DMS53 treated with DMSO at 0.1 percent for 48 hours (cell line): ENCODE data around the gene ITPKB.

Experiments
- DNase-seq: peaks from one replicate; lab custom pipeline; 2025; ENCODE audit not compliant: unreplicated experiment; lab: John Stamatoyannopoulos, UW

Gene ITPKB

DNA sequence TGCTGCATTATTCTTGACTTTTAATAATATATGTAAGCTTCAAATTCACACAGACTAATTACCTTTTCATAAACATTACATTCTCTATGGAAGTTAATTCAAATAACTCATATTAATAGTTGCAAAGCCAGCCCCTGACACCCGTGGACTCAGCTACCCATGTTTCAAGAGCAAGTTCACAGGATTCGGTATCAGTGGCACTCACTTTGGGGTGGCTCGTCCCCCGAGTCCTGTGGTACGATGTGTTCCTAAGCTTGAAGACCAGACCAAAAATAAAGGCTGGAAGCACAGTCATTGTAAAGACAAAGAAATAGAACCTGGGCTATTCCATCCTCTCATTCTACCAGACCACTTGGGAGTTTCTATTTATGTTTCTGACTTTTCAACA, 70.9 kb downstream of the ITPKB start:
- no peak for DNase-seq

DNA sequence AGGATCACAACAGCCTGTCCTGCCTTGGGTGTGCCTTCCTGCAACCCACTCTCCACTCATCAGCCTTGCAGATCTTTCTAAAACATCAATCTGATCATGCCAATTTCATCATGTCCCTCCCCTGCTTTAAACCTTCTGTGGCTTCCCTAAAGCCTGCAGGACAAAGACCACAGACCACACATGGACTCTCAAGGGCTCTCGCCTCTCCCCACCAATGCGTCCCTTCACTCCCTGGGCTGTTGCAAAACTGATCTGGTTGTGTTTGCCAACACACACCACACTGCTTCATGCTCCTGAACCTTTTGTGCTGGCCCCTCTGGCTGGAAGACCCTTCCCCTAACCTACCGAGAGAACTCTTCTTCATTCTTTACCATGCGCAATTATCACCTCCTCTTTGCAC, 72.4 kb downstream of the ITPKB start:
- no peak for DNase-seq

DNA sequence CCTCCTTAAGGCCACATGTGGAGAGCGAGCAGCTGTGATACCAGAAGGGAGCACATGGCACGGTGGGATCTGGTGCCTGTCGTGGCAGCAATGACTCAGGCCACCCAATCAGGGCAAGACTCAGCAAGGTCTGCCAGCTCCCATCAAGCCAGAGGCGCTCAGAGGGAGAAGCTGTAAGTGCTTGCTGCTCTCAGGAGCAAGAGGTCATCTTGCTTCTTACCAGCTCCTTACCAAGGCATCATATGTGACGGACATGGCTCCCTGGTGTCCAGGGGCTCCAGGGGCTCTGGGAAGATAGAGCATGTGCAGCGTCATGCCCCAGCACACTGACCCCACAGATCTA, 72.9 kb downstream of the ITPKB start:
- DNase-seq: no peak

DNA sequence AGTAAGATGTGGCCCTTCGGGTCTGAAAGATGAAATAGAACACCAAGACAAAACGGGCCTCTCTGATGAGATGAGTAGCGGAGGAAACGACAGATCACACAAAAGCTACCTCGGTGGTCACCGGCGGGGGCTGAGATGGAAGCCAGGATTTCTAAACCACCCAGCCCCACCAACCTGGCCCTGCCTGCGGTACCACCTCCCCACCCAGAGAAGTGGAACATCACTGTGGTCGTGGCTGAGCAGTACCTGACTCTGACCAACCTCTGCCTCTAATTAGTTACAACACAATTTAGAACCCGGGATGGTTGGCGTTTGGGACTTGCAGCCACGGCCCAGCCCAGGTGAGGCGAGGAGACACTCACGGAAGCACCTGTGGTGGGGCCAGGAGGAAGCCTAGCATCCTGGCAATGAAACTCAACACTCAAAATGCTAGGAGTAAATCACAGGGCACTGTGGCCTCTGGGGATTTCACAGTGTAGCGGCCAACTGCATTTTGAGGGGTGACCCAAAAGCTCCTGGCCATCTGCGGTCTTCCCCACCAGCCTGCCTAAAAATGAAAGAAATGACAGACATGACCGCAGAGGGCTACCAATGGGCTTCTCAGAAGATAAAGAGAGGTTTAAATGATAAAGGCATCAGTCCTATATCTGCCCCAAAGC, 73.4 kb downstream of the ITPKB start:
- no peak for DNase-seq

DNA sequence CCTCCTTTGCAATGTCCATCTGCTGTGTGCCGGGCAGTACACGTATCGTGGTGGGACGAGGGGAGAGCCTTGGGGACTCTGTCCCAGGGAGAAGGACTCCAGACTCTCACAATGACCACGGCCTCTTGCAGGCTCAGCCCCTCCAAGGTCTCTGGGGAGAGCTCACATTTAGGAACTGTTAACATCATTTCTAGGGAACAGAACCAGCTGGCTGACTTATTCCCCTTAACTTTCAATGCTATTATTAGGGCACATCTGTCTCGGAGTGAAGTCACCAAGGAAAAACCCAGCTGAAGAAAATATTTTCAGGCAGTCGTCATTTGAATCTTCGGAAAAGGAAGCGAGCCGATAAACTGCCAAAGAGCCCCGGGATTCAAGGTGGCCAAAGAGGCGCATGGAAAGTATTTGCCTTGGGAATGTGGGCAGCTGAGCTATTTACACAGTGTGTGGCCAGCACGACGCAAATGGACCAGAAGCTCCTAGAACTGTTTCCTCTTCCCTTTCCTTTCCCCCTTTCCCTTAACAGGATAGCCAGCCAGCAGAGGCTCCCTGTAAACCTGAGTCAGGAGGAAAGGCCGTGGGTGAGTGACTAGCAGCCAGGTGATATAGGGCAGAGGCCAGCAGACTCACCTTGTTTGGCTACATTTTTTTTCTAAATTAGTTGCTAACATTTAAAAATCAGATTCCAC, 74.5 kb downstream of the ITPKB start:
- DNase-seq: no peak

DNA sequence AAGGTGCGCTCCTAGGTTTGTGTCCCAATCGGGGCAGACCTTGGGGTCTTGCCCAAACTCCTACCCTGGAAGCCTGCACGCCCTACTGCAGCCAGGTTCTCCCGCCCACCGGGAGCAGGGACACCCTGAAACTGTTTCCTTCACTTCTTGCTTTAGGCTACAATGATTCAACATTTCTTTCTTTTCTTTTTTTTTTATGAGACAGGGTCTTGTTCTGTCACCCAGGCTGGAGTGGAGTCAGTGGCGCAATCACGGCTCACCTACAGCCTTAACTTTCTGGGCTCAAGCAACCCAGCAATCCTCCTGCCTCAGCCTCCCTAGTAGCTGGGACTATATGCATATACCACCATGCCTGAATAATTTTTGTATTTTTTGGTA, 75.8 kb downstream of the ITPKB start:
- no peak for DNase-seq

DNA sequence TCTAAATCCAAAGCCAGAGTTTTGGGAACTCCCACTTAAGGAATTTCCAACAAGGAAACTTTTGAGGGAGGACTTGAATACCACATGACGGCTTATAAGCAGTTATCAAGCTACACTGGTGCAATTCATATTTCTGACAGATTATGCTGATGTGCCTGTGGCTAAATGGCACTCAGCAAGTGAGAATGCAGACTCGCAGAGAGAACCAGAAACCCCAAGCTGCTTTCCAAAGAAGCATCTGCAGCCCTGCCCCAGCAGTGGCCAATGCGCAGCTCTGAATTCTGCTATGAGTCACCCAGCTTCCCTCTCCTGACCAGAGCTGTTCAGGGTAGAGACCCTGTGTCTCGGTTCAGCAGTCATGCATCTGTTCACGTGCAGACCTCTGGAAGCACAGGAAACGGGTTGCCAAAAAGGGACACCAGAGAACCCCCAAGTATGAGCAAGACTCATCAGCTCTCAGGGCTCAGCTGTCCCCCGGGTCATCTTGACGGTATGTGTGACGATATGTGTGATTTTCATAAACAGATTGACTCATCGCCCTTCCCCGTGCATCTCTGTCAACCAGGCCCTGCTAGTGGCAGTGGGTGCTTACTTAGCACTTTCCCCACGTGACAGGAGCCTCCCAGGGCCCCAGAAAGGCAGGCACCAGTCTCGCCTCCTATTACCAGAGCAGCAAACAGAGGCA, 76.3 kb downstream of the ITPKB start:
- peak; percentile 94 for DNase-seq

DNA sequence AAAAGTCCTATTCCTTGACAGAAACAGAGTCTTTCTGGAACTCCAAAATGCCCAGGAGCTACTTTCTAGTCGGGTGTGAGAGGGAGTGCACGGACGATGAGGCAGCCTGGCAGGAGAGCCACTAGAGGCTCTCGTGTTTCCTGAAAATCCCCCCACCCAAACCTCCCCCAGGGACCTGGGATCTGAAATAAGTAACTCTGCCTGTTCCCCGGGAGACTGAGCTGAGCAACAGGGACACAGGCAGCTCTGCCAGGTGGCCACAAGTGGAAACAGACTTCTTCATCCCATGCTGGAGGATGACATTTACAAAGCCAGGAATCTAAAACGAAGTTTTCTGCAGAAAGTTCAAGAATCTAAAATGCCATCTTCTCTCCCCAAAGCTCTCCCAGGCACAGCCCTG, 77.1 kb downstream of the ITPKB start:
- no peak for DNase-seq

DNA sequence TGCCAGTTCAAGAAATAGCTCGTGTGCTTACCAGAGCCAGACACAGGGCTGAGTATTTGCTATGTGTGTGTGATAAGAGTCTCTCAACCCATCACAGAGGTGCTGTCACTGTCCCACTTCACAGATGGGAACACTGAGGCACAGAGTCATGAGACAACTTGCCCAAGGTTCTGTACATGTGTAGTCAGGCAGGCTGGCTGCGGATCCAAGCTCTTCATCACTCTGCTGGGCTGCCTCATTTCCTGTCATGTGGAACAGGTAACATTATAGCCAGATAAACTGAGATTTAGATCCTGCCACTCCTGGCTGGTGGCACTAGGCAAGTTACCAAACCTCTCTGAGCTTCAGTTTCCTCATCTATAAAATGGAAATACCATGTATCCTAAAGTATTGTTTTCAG, 77.8 kb downstream of the ITPKB start:
- no peak for DNase-seq

DNA sequence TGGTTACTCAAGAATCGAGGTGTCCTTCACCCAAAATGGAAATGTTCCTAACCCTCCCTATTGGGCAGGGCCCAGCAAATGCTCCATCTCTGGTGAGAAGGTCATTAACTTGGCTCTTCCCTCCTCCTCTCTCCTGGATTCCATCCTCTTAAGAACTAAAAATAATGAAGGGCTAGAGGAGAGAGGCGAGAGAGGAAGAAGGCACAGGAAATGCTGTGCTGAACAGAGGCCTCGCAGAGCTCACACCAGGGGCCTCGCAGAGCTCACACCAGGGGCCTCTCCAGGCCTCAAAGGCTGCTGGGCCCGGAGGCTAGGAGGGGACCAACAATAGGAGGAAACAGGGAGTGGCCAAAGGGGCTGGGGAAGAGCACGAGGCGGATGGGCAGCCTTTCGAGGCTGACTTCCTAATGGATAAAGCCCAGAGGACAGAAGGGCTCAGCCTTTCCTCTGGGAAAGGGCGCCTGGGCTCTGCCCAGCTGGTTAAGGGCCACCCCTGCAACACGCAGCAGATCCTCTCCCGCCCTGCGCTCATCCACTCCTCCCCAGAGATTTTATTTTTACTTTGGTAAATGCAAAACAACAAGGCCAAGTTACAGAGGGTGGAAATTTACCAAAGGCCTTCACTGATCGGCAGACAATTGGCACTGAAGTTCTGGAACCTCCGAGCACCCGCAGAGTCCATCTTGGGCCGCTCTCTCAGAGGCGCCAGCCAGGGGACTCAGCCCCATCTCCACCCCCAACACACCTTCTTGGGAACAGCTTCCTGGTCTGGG, 78.5 kb downstream of the ITPKB start:
- no peak for DNase-seq

DNA sequence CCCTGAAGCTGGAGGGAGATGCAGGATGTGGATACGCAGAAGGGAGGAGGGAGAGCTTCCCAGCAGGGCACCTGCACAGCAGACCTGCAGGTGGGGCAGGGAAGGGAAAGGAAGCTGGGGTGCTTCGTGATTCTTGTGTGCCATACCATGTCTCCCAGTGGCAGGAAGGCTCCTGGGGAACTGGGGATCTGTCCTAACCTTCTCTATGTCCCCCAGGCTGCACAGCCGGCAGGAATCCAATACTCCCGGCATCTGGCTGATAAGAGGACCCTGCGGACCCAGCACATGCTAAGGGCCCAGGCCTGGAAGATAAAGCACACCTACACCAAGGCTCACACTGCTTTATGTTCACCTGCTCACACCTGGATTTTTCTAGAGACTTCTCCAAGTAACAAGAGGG, 79.4 kb downstream of the ITPKB start:
- DNase-seq: no peak

DNA sequence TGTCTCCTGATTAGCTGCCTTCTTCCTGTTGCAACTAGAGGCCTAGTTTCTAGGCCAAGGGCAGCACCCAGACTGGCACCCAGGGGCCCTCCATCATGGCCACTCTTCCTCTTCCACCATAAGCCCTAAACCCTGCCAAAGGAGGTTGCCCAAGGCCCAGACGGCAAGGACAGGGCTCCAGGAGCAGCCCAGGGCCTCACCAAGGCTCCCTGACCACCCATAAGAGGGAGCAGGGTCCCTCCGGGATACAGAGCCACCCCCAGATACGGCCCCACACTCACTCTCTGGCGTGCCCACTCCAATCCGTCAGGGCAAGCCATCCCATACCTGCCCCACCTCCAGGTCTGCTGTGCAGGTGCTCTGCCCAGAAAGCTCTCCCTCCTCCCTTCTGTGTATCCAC, 79.9 kb downstream of the ITPKB start:
- no peak for DNase-seq

DNA sequence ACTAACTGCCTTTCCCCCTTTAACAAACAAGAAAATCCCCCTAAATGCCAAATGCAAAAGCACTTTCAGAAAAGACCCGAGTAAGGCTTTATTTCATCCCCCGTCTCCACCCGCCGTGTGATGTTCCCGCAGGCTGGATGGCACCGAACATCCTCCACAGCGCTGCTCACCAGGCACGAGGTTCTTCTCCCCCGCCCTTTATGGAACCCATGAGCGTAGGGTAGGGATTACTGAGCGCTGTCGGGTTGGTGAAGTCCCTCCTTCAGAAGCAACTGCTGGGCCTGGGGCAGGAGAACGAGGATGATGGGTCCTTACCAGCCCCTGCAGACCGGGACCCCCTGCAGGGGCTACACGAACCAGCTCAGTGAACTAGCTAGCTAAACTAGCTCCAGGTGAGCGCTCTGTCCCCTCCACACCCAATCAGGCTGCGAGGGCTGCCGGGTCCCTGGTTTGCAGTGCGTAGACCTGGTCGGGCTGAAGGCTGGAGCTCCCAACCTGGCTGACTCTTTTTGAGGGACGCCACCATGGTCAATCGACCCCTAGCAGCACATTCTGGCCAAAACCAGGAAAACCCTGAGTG, 80.4 kb downstream of the ITPKB start:
- DNase-seq: no peak

DNA sequence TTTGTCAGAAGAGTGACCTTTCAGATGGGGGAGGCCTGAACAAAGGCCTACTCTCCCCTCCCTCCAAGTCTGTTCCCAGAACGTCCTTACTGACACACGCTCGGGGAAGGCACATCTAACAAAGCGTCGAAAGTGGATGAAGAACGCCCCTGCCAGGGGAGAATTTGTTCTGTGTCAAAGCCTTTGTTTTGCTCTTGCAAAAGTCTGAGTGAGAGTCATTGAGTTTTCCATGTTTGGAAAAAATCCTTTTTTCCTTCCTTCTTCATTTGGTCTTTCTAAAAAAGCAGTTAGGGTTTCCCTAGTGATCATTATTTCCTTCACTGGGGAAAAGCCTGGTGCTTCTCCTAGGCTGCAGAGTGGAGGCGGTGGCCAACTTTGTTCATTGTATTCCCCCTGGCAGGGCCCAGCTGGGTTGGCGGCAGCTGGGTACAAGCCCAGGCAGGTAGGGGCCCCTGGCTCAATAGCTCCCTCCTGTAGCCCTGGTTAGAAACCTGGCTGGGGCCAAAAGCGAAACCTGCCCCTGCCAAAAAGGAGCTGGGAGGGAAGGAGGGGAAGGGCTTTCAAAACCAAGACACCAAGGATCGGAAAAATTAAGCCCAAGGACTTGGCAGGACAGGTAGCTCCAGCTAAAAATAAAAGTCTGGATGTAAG, 81.1 kb downstream of the ITPKB start:
- DNase-seq: no peak

DNA sequence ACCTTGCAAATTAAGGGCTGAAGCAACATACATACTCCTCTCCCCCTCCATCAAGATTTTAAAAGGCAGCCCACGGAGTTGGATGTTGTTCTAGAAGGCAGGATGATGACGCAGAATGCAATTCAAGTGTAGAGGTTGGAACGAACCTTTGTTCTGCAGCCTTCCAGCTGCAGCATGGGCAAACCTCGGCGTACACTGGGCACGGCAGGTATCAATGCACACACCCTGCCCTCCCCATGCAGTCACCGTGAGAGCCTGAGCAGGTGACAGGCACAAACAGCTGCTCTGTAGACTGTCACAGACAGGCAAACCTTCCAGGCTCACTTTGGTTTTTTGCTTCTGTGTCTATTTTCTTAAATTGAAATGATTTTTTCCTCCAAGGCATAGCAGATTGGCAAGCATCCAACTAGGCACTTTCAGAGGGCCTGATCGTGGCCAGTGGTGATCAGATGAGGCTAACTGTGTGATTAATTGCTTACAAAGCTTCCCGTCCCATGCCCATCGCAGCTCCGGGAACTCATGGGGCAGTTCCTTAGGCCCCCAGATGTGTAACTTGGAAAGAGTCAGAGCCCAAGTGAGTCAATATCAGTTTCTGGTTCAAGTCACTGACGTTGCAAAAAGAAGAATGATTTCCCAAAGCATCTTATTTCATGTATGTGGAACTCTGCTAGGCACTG, 82.3 kb downstream of the ITPKB start:
- DNase-seq: peak; percentile 88

DNA sequence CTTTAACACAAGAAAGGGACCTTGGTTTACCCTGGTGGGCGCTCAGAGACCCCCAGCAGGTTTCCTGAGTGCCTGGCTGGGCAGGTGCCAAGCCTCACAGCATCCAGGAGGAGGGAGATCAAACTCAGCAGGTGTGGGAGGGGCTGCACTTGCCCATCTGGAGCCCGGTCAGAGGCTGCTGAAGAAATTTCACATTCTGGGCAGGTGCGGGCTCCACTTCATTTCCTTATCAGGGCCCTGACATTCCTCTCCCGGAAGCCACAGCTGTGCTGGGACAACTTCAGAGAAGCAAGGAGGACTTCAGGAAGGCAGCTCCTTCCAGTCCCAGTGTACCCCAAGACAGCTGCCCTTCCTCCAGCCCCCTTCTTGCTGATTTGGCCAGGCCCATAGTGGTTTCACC, 82.9 kb downstream of the ITPKB start:
- peak; percentile 67 for DNase-seq

DNA sequence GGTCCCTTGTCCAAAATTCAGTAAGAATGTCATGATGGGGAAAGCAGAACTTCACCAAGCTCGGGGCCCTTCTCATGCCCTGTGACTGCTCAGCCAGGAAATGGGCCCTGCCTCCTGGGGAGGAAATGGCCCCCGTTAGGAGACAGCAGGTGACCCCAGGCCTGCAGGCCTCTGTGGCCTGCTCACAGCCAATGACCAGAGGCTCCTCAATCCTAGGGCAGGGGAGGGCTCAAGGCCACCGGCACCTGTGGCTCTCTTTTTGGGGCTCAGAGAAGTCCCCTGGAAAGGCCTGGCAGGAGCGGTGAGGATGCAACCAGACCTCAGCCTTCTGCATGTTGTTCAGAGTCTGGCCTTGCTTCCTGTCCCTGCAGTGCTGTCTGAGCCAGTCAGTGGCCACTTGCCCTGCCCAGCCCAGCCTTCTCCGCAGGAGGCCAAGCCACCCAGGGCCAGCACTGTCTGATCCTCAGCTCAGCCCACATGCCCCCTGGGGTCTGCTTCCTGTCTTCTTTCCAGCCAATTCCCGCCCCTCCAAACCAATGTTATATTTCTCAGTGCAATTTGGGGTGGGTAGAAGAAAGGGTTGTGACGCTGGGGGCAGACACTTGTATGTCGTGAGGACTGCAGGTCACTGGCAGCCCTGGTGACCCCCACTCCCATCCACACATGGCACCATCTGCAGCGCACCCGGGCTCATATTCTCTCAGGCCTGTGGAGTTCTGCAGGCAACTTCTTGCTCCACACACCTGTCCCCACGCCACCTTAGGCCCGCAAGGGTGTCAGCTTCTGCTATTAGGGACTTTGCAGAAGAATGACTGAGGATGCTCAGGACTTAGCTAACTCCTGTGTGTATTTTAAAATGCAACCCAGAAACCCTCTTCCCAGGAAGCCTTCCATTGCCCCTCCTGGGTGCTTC, 83.6 kb downstream of the ITPKB start:
- no peak for DNase-seq

DNA sequence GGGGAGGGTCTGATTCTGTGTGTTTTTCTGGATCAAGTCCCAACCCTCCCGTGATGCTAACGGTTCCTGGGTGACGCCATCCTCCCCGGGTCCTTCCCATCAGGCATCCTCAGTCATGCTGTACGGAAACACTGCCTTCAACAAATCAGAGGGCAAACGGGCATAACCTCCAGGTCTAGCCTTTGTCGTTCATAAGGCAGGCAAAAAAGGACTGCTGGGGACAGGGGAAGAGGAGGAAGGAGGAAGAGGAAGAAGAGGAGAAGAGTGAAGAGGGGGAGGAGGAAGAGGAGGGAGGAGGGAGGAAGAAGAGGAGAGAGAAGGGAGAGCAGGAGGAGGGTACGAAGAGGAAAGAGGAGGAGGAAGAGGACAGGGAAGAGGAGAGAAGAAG, 84.4 kb downstream of the ITPKB start:
- no peak for DNase-seq

DNA sequence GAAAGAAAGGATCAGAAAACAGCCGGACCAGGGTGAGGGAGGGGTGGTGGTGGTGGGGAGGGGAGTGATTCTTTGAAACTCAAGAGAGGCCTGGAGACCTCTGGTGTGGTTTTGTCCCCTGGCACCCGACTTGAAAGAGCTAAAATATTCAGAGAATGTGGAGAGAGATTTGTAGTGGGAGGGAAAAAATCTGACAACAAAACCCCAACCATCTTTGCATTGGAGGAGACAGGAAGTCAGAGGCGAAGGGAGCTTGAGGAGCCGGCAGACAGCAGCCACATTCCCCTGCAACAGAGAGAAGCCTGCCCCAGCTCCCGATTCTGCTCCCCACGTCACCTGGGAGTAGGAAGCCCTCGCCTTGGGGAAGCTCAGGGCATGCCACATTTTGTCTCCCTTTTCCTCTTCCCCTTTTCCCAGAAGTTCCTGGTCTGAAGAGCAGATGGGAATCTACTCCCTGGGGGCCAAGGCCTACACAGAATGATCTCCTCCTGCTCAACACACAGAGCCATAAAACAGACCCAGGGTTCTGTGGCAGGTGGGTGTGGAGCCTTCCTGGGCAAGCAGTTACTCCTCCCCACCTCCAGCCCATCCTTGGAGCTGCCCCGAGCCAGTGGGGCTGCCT, 84.9 kb downstream of the ITPKB start:
- DNase-seq: no peak
